A673 (cell line): ENCODE data around the gene EPB41L3. TPM values are rescaled to one million over a fixed set of nuclear protein-coding genes. Genes with fewer than 3 reads are reported as not detected.

Source experiments
- BruUV-seq: library from RNA; stranded (reverse); fragments of 400-500 nt; replicated peaks from 2 replicates; lab custom pipeline; 2021; lab: Mats Ljungman, UMichigan
- CTCF ChIA-PET: fragments of 300-600 bp; sonication (Branson Sonifier 250); formaldehyde crosslinking; loops from one replicate; lab custom pipeline; 2022; ENCODE audit warnings: antibody characterized with exemption; lab: Charles Lee
- POLR2A ChIA-PET: fragments of 300-600 bp; sonication (Branson Sonifier 250); formaldehyde crosslinking; loops from one replicate; lab custom pipeline; 2022; ENCODE audit warnings: antibody characterized with exemption; ENCODE audit not compliant: low non-redundant PET; lab: Charles Lee
- DNase-seq: peaks from one replicate; pipeline ENCODE4 v3.0.0-alpha.2; 2015; ENCODE audit warnings: low spot score
- H3K27ac ChIP-seq: fragments of 200-600 bp; sonication (generic); 2 replicates; pipeline ENCODE4 v1.5.1; 2016; ENCODE audit warnings: mixed run types, low read depth, mild to moderate bottlenecking, mixed read lengths, antibody characterized with exemption, low read length; ENCODE audit not compliant: poor library complexity, severe bottlenecking
- H3K27me3 ChIP-seq: fragments of 200-600 bp; sonication (generic); replicated peaks from 2 replicates; pipeline ENCODE4 v1.6.1; 2017; ENCODE audit warnings: mixed run types, low read depth, mild to moderate bottlenecking, mixed read lengths, antibody characterized with exemption, low read length; ENCODE audit not compliant: insufficient read depth, poor library complexity
- H3K36me3 ChIP-seq: fragments of 200-600 bp; sonication (generic); 2 replicates; pipeline ENCODE4 v1.6.1; 2016; ENCODE audit warnings: mixed run types, mild to moderate bottlenecking, mixed read lengths, antibody characterized with exemption, low read length; ENCODE audit not compliant: insufficient read depth, poor library complexity, severe bottlenecking
- H3K4me1 ChIP-seq: fragments of 200-600 bp; sonication (generic); 2 replicates; pipeline ENCODE4 v1.6.1; 2017; ENCODE audit warnings: mixed run types, mild to moderate bottlenecking, mixed read lengths, antibody characterized with exemption, low read length; ENCODE audit not compliant: insufficient read depth, poor library complexity, severe bottlenecking
- H3K4me3 ChIP-seq: fragments of 200-600 bp; sonication (generic); 2 replicates; pipeline ENCODE4 v1.5.1; 2016; ENCODE audit warnings: low read depth, mixed run types, mild to moderate bottlenecking, mixed read lengths, low read length; ENCODE audit not compliant: poor library complexity, severe bottlenecking
- H3K9me3 ChIP-seq: fragments of 200-600 bp; sonication (generic); 2 replicates; pipeline ENCODE4 v1.6.1; 2016; ENCODE audit warnings: mixed run types, low read depth, mild to moderate bottlenecking, mixed read lengths, antibody characterized with exemption, low read length; ENCODE audit not compliant: poor library complexity, severe bottlenecking
- CTCF ChIP-seq: fragments of 300-800, 200-600 bp; sonication (generic); conservative IDR thresholded peaks from 2 replicates; pipeline ENCODE4 v1.5.1; 2017; ENCODE audit warnings: low read depth, mild to moderate bottlenecking, antibody characterized with exemption, low read length, moderate library complexity, mixed read lengths
- EZH2 ChIP-seq: fragments of 200-600 bp; sonication (generic); IDR thresholded peaks from 2 replicates; pipeline ENCODE4 v1.6.1; 2017; ENCODE audit warnings: borderline replicate concordance, low read depth, mild to moderate bottlenecking, mixed read lengths, antibody characterized with exemption, low read length; ENCODE audit not compliant: poor library complexity, severe bottlenecking
- intact Hi-C: fragments of 100-400 bp; cut with micrococcal nuclease; formaldehyde crosslinking; loops from one replicate; pipeline ENCODE4 v1.10.0; 2022; ENCODE audit not compliant: unreplicated experiment
- total RNA-seq: library from RNA; stranded (reverse); gene quantifications from 2 replicates; pipeline ENCODE4 v1.2.3, GENCODE V29; 2021

The EPB41L3 gene
- total RNA-seq, 1 experiment from 2014 or later, result 0.86 TPM

- no peak overlapping the region for H3K4me3 ChIP-seq
- POLR2A ChIA-PET, result no interaction called here
- peaks cover 5% of the 10 kb centered on the region for H3K27me3 ChIP-seq
- H3K4me1 ChIP-seq, result no peaks in the 10 kb centered on the region
- no peak for DNase-seq
- no peaks in the 10 kb centered on the region for H3K9me3 ChIP-seq
- no peaks in the 10 kb centered on the region for H3K36me3 ChIP-seq
- BruUV-seq, result no TSS peak
- CTCF ChIA-PET, result no interaction called here
- TF ChIP-seq CTCF, result no peak
- TF ChIP-seq EZH2, result no peak
- intact Hi-C loops, result no loop called here
- no peak overlapping the region for H3K27ac ChIP-seq
These were observed 19.1 kb downstream of the EPB41L3 start for GRCh38 chr18:5524660-5525059.

- H3K4me3 ChIP-seq, result no peak overlapping the region
- ChIA-PET CTCF (no interaction called here), POLR2A (no interaction called here)
- H3K27me3 ChIP-seq, result peaks cover 25% of the 10 kb centered on the region
- intact Hi-C loops, result no loop called here
- no peaks in the 10 kb centered on the region for H3K36me3 ChIP-seq
- no peak for DNase-seq
- H3K27ac ChIP-seq, result no peak overlapping the region
- no peaks in the 10 kb centered on the region for H3K4me1 ChIP-seq
- H3K9me3 ChIP-seq, result no peaks in the 10 kb centered on the region
- TF ChIP-seq CTCF, result no peak
- TF ChIP-seq EZH2, result no peak
- no TSS peak for BruUV-seq
These were observed 22.8 kb downstream of the EPB41L3 start for GRCh38 chr18:5521000-5521399.

- BruUV-seq, result no TSS peak
- intact Hi-C loops, result no loop called here
- ChIA-PET CTCF (no interaction called here), POLR2A (no interaction called here)
- no peak for DNase-seq
- Histone ChIP-seq H3K36me3 (no peaks in the 10 kb centered on the region), H3K4me1 (no peaks in the 10 kb centered on the region), H3K27me3 (peaks cover 25% of the 10 kb centered on the region), H3K27ac (no peak overlapping the region), H3K4me3 (no peak overlapping the region), H3K9me3 (no peaks in the 10 kb centered on the region)
- TF ChIP-seq CTCF, result no peak
- TF ChIP-seq EZH2, result no peak
These were observed 23.3 kb downstream of the EPB41L3 start for GRCh38 chr18:5520464-5520863.
